Measurements from ENCODE around the gene ZNF814. TPM values are rescaled to one million over a fixed set of nuclear protein-coding genes. Genes with fewer than 3 reads are reported as not detected.
A peak's percentile ranks its signal among the peaks of the same experiment; 100 is the strongest.
"Not testable (repeated sequence)": the region's sequence is repeated elsewhere in the genome, so short reads cannot be mapped to it uniquely, and the experiment has no call there.

Gene ZNF814
- total RNA-seq, 1 donor from 2014 or later, result 34.7 TPM

- TF ChIP-seq, protein P1, sequence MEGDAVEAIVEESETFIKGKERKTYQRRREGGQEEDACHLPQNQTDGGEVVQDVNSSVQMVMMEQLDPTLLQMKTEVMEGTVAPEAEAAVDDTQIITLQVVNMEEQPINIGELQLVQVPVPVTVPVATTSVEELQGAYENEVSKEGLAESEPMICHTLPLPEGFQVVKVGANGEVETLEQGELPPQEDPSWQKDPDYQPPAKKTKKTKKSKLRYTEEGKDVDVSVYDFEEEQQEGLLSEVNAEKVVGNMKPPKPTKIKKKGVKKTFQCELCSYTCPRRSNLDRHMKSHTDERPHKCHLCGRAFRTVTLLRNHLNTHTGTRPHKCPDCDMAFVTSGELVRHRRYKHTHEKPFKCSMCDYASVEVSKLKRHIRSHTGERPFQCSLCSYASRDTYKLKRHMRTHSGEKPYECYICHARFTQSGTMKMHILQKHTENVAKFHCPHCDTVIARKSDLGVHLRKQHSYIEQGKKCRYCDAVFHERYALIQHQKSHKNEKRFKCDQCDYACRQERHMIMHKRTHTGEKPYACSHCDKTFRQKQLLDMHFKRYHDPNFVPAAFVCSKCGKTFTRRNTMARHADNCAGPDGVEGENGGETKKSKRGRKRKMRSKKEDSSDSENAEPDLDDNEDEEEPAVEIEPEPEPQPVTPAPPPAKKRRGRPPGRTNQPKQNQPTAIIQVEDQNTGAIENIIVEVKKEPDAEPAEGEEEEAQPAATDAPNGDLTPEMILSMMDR (IDR thresholded peaks at IDR 0.05; ENCODE audit: insufficient read depth, low read depth, low read length), result no peak
- TF ChIP-seq EZH2 (IDR thresholded peaks at IDR 0.05; ENCODE audit: insufficient read depth, low read length), result no peak
- Histone ChIP-seq H3K36me3 (ENCODE audit: insufficient read depth, low read length) (peaks cover 33% of the 10 kb centered on the region), H3K4me3 (ENCODE audit: insufficient read depth, low read depth, low read length) (no peak overlapping the region), H3K4me1 (ENCODE audit: insufficient read depth, low read length) (no peaks in the 10 kb centered on the region), H3K27me3 (ENCODE audit: insufficient read depth, low read length) (no peaks in the 10 kb centered on the region), H3K9ac (ENCODE audit: low read length) (no peak overlapping the region), H3K9me3 (ENCODE audit: insufficient read depth, low read depth, low read length) (peaks cover 53% of the 10 kb centered on the region), H2AFZ (ENCODE audit: low read depth, low read length) (no peak overlapping the region), H3K27ac (ENCODE audit: low read depth, low read length) (no peak overlapping the region), H3K79me2 (ENCODE audit: insufficient read depth, low read length) (peaks cover 4% of the 10 kb centered on the region), H4K20me1 (ENCODE audit: insufficient read depth, low read length) (no peaks in the 10 kb centered on the region), H3K4me2 (ENCODE audit: low read length) (no peak overlapping the region)
- no peak for FAIRE-seq
- Mint-ChIP-seq H3K27ac (ENCODE audit: unreplicated experiment) (no peak overlapping the region), H3K4me1 (ENCODE audit: low read depth, unreplicated experiment) (peaks cover 3% of the 10 kb centered on the region), H3K9me3 (ENCODE audit: unreplicated experiment) (peaks cover 20% of the 10 kb centered on the region), H3K27me3 (ENCODE audit: low read depth, unreplicated experiment) (no peaks in the 10 kb centered on the region), H3K4me3 (ENCODE audit: unreplicated experiment) (no peak overlapping the region), H3K36me3 (ENCODE audit: low read depth, unreplicated experiment) (peaks cover 44% of the 10 kb centered on the region)
- DNase-seq (ENCODE audit: low read depth), result no peak
These were observed 20.9 kb downstream of the ZNF814 start for GRCh38 chr19:57867868-57868492.

DNA sequence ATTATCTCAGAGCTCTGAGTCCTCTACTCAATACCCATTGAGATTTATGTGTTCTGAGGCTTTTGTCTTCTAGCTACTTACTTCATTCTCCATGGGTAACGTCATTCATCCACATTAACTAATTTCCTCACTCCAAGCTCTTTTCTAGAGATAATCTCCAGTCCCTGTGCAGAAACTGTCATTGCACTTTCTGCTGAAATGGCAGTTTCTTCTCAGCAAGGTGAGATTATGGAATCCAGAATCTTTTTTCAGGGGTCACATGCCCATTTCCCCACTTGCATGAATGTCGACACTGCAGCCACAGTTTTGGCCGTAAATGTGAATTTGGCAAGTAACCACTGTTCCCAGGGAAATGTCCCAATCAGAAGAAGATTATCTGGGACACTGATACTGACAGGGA is 26.5 kb downstream of the ZNF814 start:
- H3K9ac ChIP-seq (ENCODE audit: low read length); FAIRE-seq; DNase-seq (ENCODE audit: low read depth); H3K9me3 Mint-ChIP-seq (ENCODE audit: unreplicated experiment); H3K4me3 ChIP-seq (ENCODE audit: insufficient read depth, low read depth, low read length); H3K4me3 Mint-ChIP-seq (ENCODE audit: unreplicated experiment); H3K27me3 ChIP-seq (ENCODE audit: insufficient read depth, low read length); H2AFZ ChIP-seq (ENCODE audit: low read depth, low read length); H3K27ac Mint-ChIP-seq (ENCODE audit: unreplicated experiment); H3K4me1 ChIP-seq (ENCODE audit: insufficient read depth, low read length); H3K27ac ChIP-seq (ENCODE audit: low read depth, low read length); H3K4me2 ChIP-seq (ENCODE audit: low read length); H3K4me1 Mint-ChIP-seq (ENCODE audit: low read depth, unreplicated experiment); H3K27me3 Mint-ChIP-seq (ENCODE audit: low read depth, unreplicated experiment): not testable (repeated sequence)
- Histone ChIP-seq H3K9me3 (ENCODE audit: insufficient read depth, low read depth, low read length) (peaks cover 50% of the 10 kb centered on the region), H3K79me2 (ENCODE audit: insufficient read depth, low read length) (peaks cover 35% of the 10 kb centered on the region), H3K36me3 (ENCODE audit: insufficient read depth, low read length) (peaks cover 70% of the 10 kb centered on the region), H4K20me1 (ENCODE audit: insufficient read depth, low read length) (peaks cover 11% of the 10 kb centered on the region)
- H3K36me3 Mint-ChIP-seq (ENCODE audit: low read depth, unreplicated experiment), result peaks cover 36% of the 10 kb centered on the region

DNA sequence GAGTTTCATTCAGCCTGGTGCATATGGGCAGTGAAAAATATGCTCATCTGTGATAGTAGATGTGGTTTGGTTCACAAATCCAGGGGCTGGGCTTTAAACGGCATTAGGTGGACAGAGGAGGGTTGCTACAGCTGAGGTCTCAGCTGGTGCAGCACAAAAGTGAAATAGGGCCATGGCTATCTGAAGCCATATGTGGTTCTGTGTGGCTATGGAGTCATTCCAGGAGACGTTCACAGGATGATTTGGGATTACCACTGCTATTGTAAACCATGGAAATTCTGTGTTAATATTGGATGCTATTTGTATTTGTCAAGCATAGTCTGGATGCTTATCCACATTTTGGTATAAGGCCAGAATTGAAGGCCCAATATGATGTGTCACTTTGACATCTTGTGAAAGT is 34.7 kb downstream of the ZNF814 start:
- peak; percentile 23 for FAIRE-seq
- H3K4me3 Mint-ChIP-seq (ENCODE audit: unreplicated experiment); H2AFZ ChIP-seq (ENCODE audit: low read depth, low read length); H3K9ac ChIP-seq (ENCODE audit: low read length); H3K9me3 Mint-ChIP-seq (ENCODE audit: unreplicated experiment); H3K4me3 ChIP-seq (ENCODE audit: insufficient read depth, low read depth, low read length); H3K27me3 ChIP-seq (ENCODE audit: insufficient read depth, low read length); DNase-seq (ENCODE audit: low read depth); H3K9me3 ChIP-seq (ENCODE audit: insufficient read depth, low read depth, low read length); H3K27ac ChIP-seq (ENCODE audit: low read depth, low read length); H3K27me3 Mint-ChIP-seq (ENCODE audit: low read depth, unreplicated experiment); H3K4me2 ChIP-seq (ENCODE audit: low read length): not testable (repeated sequence)
- peaks cover 39% of the 10 kb centered on the region for H4K20me1 ChIP-seq (ENCODE audit: insufficient read depth, low read length)
- H3K79me2 ChIP-seq (ENCODE audit: insufficient read depth, low read length), result peaks cover 69% of the 10 kb centered on the region
- H3K4me1 Mint-ChIP-seq (ENCODE audit: low read depth, unreplicated experiment), result peaks cover 15% of the 10 kb centered on the region
- peak overlapping the region; percentile 14 for H3K27ac Mint-ChIP-seq (ENCODE audit: unreplicated experiment)
- peaks cover 22% of the 10 kb centered on the region for H3K36me3 Mint-ChIP-seq (ENCODE audit: low read depth, unreplicated experiment)
- H3K36me3 ChIP-seq (ENCODE audit: insufficient read depth, low read length), result peaks cover 28% of the 10 kb centered on the region
- peaks cover 11% of the 10 kb centered on the region for H3K4me1 ChIP-seq (ENCODE audit: insufficient read depth, low read length)

DNA sequence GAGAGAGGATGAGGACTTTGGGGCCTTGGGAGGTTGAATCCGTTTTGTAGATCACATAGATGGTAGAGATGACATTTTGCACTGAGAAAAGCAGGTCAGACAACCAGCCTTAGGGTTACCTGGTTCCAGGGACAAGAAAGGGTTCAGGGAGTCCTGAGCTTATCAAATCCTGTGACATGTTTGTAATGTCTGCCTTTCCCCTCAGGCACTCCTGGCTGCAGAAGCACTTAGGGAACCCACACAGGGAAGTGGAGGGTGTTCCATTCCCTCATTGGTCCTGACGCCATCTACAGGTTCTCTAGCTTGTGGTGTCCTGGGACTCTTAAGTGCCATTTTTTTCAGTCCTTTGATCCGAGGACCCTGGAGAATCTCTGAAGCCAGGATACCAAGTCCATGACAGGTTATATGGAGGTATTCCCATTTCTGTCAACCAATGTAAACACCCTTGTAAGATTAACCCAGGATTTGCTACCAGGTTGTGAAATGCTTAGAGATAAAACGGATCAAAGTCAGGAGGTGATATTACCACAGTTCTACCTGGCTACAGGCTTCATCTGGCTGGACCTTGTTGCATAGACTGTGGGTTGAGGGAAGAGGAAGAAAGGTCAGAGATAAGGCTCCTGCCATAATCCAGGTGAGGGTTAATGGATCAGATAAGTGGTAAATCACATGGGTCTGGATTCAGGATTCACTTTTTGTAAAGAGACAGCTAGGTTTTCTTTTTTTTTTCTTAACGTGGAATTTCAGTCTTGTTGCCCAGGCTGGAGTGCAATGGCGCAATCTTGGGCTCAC is 36.8 kb downstream of the ZNF814 start:
- peaks cover 17% of the 10 kb centered on the region for H3K36me3 ChIP-seq (ENCODE audit: insufficient read depth, low read length)
- peak overlapping the region; percentile 83 for H3K4me3 ChIP-seq (ENCODE audit: insufficient read depth, low read depth, low read length)
- Mint-ChIP-seq H3K27ac (ENCODE audit: unreplicated experiment) (peak overlapping the region; percentile 34), H3K36me3 (ENCODE audit: low read depth, unreplicated experiment) (peaks cover 13% of the 10 kb centered on the region), H3K4me1 (ENCODE audit: low read depth, unreplicated experiment) (peaks cover 15% of the 10 kb centered on the region), H3K4me3 (ENCODE audit: unreplicated experiment) (peak overlapping the region; percentile 97)
- peaks cover 64% of the 10 kb centered on the region for H3K79me2 ChIP-seq (ENCODE audit: insufficient read depth, low read length)
- H3K9me3 Mint-ChIP-seq (ENCODE audit: unreplicated experiment); H3K9ac ChIP-seq (ENCODE audit: low read length); H3K27me3 ChIP-seq (ENCODE audit: insufficient read depth, low read length); DNase-seq (ENCODE audit: low read depth); H3K9me3 ChIP-seq (ENCODE audit: insufficient read depth, low read depth, low read length); FAIRE-seq; H3K27me3 Mint-ChIP-seq (ENCODE audit: low read depth, unreplicated experiment); H3K27ac ChIP-seq (ENCODE audit: low read depth, low read length); H2AFZ ChIP-seq (ENCODE audit: low read depth, low read length): not testable (repeated sequence)
- H3K4me1 ChIP-seq (ENCODE audit: insufficient read depth, low read length), result peaks cover 11% of the 10 kb centered on the region
- H4K20me1 ChIP-seq (ENCODE audit: insufficient read depth, low read length), result peaks cover 33% of the 10 kb centered on the region
- peak overlapping the region; percentile 99 for H3K4me2 ChIP-seq (ENCODE audit: low read length)
